ENCODE results near the gene PTPRC. TPM values are rescaled to one million over a fixed set of nuclear protein-coding genes. Genes with fewer than 3 reads are reported as not detected.

PTPRC gene
- total and polyA plus RNA-seq, 4 donors: 3.7 to 38.4 (median 8.5) TPM

GRCh38 chr1:198641966-198642668, 3.3 kb downstream of the PTPRC start:
- Histone ChIP-seq H3K27me3 (ENCODE audit: control insufficient read depth, insufficient read depth, low read length) (no peaks in the 10 kb centered on the region), H3K27ac (ENCODE audit: low read depth, low read length) (no peak overlapping the region), H3K36me3 (ENCODE audit: control insufficient read depth, insufficient read depth, low read length) (no peaks in the 10 kb centered on the region), H3K9me3 (ENCODE audit: control insufficient read depth, insufficient read depth, low read length) (no peaks in the 10 kb centered on the region), H3K4me1 (ENCODE audit: control insufficient read depth, insufficient read depth, low read length) (no peaks in the 10 kb centered on the region), H3K4me3 (ENCODE audit: low read depth, low read length) (no peak overlapping the region)
- no peak for DNase-seq (ENCODE audit: low read depth in 4 of 6, low spot score in 6 of 6)
- 96% methylated on average over 4 of the region's 5 CpGs for WGBS (ENCODE audit: insufficient coverage)

DNA sequence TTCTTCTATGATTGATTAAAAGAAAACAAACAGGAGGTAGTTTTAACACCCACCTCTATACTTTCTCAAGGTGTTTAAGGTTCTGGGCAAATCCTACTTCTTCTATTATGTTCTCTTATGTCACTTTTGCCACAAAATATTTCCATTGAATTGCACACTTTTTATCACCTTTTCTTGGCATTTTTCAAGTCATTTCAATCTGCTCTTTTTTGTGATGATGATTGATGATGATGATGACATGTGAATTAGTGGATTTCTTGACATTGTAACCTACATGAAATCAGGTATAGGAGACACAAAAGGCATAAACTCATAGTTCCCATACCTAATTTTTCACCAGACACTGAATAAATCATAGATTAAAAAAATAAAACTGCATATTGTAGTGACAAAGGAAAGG, 4.1 kb downstream of the PTPRC start:
- no peak for DNase-seq (ENCODE audit: low read depth in 4 of 6, low spot score in 6 of 6)
- Histone ChIP-seq H3K4me1 (ENCODE audit: control insufficient read depth, insufficient read depth, low read length) (no peaks in the 10 kb centered on the region), H3K9me3 (ENCODE audit: control insufficient read depth, insufficient read depth, low read length) (no peaks in the 10 kb centered on the region), H3K27ac (ENCODE audit: low read depth, low read length) (no peak overlapping the region), H3K36me3 (ENCODE audit: control insufficient read depth, insufficient read depth, low read length) (no peaks in the 10 kb centered on the region), H3K27me3 (ENCODE audit: control insufficient read depth, insufficient read depth, low read length) (no peaks in the 10 kb centered on the region), H3K4me3 (ENCODE audit: low read depth, low read length) (no peak overlapping the region)

- Histone ChIP-seq H3K4me3 (ENCODE audit: low read depth, low read length) (no peak overlapping the region), H3K27ac (ENCODE audit: low read depth, low read length) (no peak overlapping the region), H3K4me1 (ENCODE audit: control insufficient read depth, insufficient read depth, low read length) (no peaks in the 10 kb centered on the region), H3K27me3 (ENCODE audit: control insufficient read depth, insufficient read depth, low read length) (no peaks in the 10 kb centered on the region), H3K36me3 (ENCODE audit: control insufficient read depth, insufficient read depth, low read length) (no peaks in the 10 kb centered on the region), H3K9me3 (ENCODE audit: control insufficient read depth, insufficient read depth, low read length) (no peaks in the 10 kb centered on the region)
- no peak for DNase-seq (ENCODE audit: low read depth in 4 of 6, low spot score in 6 of 6)
- WGBS (ENCODE audit: insufficient coverage): 100% methylated on average over 1 of the region's 1 CpG
Measured at GRCh38 chr1:198643808-198644207, 5.0 kb downstream of the PTPRC start.

GRCh38 chr1:198647055-198647454, 8.2 kb downstream of the PTPRC start:
- H3K9me3 ChIP-seq (ENCODE audit: control insufficient read depth, insufficient read depth, low read length): no peaks in the 10 kb centered on the region
- WGBS (ENCODE audit: insufficient coverage): no CpG with 5 or more reads among the region's 1 CpG
- no peak for DNase-seq (ENCODE audit: low read depth in 4 of 6, low spot score in 6 of 6)
- no peaks in the 10 kb centered on the region for H3K27me3 ChIP-seq (ENCODE audit: control insufficient read depth, insufficient read depth, low read length)
- H3K36me3 ChIP-seq (ENCODE audit: control insufficient read depth, insufficient read depth, low read length): no peaks in the 10 kb centered on the region
- H3K27ac ChIP-seq (ENCODE audit: low read depth, low read length): no peak overlapping the region
- H3K4me1 ChIP-seq (ENCODE audit: control insufficient read depth, insufficient read depth, low read length): no peaks in the 10 kb centered on the region
- H3K4me3 ChIP-seq (ENCODE audit: low read depth, low read length): no peak overlapping the region

GRCh38 chr1:198648592-198648991, 9.8 kb downstream of the PTPRC start:
- Histone ChIP-seq H3K27ac (ENCODE audit: low read depth, low read length) (no peak overlapping the region), H3K4me3 (ENCODE audit: low read depth, low read length) (no peak overlapping the region), H3K36me3 (ENCODE audit: control insufficient read depth, insufficient read depth, low read length) (no peaks in the 10 kb centered on the region), H3K4me1 (ENCODE audit: control insufficient read depth, insufficient read depth, low read length) (no peaks in the 10 kb centered on the region), H3K9me3 (ENCODE audit: control insufficient read depth, insufficient read depth, low read length) (no peaks in the 10 kb centered on the region), H3K27me3 (ENCODE audit: control insufficient read depth, insufficient read depth, low read length) (no peaks in the 10 kb centered on the region)
- DNase-seq (ENCODE audit: low read depth in 4 of 6, low spot score in 6 of 6): no peak

- Histone ChIP-seq H3K27ac (ENCODE audit: low read depth, low read length) (no peak overlapping the region), H3K27me3 (ENCODE audit: control insufficient read depth, insufficient read depth, low read length) (no peaks in the 10 kb centered on the region), H3K36me3 (ENCODE audit: control insufficient read depth, insufficient read depth, low read length) (no peaks in the 10 kb centered on the region), H3K4me3 (ENCODE audit: low read depth, low read length) (no peak overlapping the region), H3K9me3 (ENCODE audit: control insufficient read depth, insufficient read depth, low read length) (no peaks in the 10 kb centered on the region), H3K4me1 (ENCODE audit: control insufficient read depth, insufficient read depth, low read length) (no peaks in the 10 kb centered on the region)
- no peak for DNase-seq (ENCODE audit: low read depth in 4 of 6, low spot score in 6 of 6)
- 96% methylated on average over 2 of the region's 5 CpGs for WGBS (ENCODE audit: insufficient coverage)
Measured at GRCh38 chr1:198649232-198649967, 10.6 kb downstream of the PTPRC start.

DNA sequence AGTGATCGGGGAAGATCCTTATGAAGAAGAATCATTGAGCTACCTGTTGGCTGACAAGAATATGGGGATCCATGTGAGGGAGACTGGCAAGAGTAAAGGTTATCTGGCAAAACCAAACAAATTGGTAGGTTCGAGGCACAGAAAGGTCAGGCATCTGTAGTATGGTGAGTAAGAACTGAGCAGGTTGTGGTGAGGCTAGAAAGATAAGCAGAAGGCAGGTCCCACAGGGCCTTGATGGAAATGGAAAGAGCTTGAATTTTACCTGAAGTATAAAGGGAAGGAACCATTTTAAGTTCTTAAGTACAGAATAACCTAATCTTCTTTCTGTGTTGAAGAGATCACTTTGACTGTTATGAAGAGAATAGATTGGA, 11.1 kb downstream of the PTPRC start:
- Histone ChIP-seq H3K4me3 (ENCODE audit: low read depth, low read length) (no peak overlapping the region), H3K36me3 (ENCODE audit: control insufficient read depth, insufficient read depth, low read length) (no peaks in the 10 kb centered on the region), H3K9me3 (ENCODE audit: control insufficient read depth, insufficient read depth, low read length) (no peaks in the 10 kb centered on the region), H3K27me3 (ENCODE audit: control insufficient read depth, insufficient read depth, low read length) (no peaks in the 10 kb centered on the region), H3K27ac (ENCODE audit: low read depth, low read length) (no peak overlapping the region), H3K4me1 (ENCODE audit: control insufficient read depth, insufficient read depth, low read length) (no peaks in the 10 kb centered on the region)
- WGBS (ENCODE audit: insufficient coverage): 94% methylated on average over 2 of the region's 2 CpGs
- no peak for DNase-seq (ENCODE audit: low read depth in 4 of 6, low spot score in 6 of 6)

GRCh38 chr1:198650506-198650905, 11.7 kb downstream of the PTPRC start:
- no peak overlapping the region for H3K27ac ChIP-seq (ENCODE audit: low read depth, low read length)

GRCh38 chr1:198651650-198652400, 13.0 kb downstream of the PTPRC start:
- no peak overlapping the region for H3K4me3 ChIP-seq (ENCODE audit: low read depth, low read length)
- no peaks in the 10 kb centered on the region for H3K36me3 ChIP-seq (ENCODE audit: control insufficient read depth, insufficient read depth, low read length)
- no peaks in the 10 kb centered on the region for H3K4me1 ChIP-seq (ENCODE audit: control insufficient read depth, insufficient read depth, low read length)
- 86% methylated on average over 1 of the region's 7 CpGs for WGBS (ENCODE audit: insufficient coverage)
- no peaks in the 10 kb centered on the region for H3K9me3 ChIP-seq (ENCODE audit: control insufficient read depth, insufficient read depth, low read length)
- peak in 1 of 6 donors; percentile 26 for DNase-seq (ENCODE audit: low read depth in 4 of 6, low spot score in 6 of 6)
- H3K27ac ChIP-seq (ENCODE audit: low read depth, low read length): no peak overlapping the region
- no peaks in the 10 kb centered on the region for H3K27me3 ChIP-seq (ENCODE audit: control insufficient read depth, insufficient read depth, low read length)

More at GRCh38 chr1:198650506-198650905, 11.7 kb downstream of the PTPRC start:
- no peak for DNase-seq (ENCODE audit: low read depth in 4 of 6, low spot score in 6 of 6)
- Histone ChIP-seq H3K4me3 (ENCODE audit: low read depth, low read length) (no peak overlapping the region), H3K4me1 (ENCODE audit: control insufficient read depth, insufficient read depth, low read length) (no peaks in the 10 kb centered on the region), H3K36me3 (ENCODE audit: control insufficient read depth, insufficient read depth, low read length) (no peaks in the 10 kb centered on the region), H3K9me3 (ENCODE audit: control insufficient read depth, insufficient read depth, low read length) (no peaks in the 10 kb centered on the region), H3K27me3 (ENCODE audit: control insufficient read depth, insufficient read depth, low read length) (no peaks in the 10 kb centered on the region)
- 0% methylated on average over 1 of the region's 1 CpG for WGBS (ENCODE audit: insufficient coverage)
